ENCODE results near the gene SLC37A3. TPM values are rescaled to one million over a fixed set of nuclear protein-coding genes. Genes with fewer than 3 reads are reported as not detected.
"Not testable (repeated sequence)": the region's sequence is repeated elsewhere in the genome, so short reads cannot be mapped to it uniquely, and the experiment has no call there.

Gene SLC37A3
- total RNA-seq, 1 donor from 2014 or later, result 169 TPM

- no peaks in the 10 kb centered on the region for H3K27me3 Mint-ChIP-seq (ENCODE audit: insufficient read depth)
Measured at GRCh38 chr7:140358412-140359051, 39.8 kb downstream of the SLC37A3 start.

GRCh38 chr7:140358024-140358411, 40.3 kb downstream of the SLC37A3 start:
- Mint-ChIP-seq H3K4me1 (ENCODE audit: low read depth) (peaks cover 30% of the 10 kb centered on the region), H3K4me3 (peak overlapping the region; percentile 63), H3K36me3 (ENCODE audit: low read depth) (peaks cover 46% of the 10 kb centered on the region), H3K27me3 (ENCODE audit: insufficient read depth) (no peaks in the 10 kb centered on the region), H3K27ac (peak overlapping the region; percentile 98), H3K9me3 (no peaks in the 10 kb centered on the region)
- intact Hi-C loops (cut with micrococcal nuclease), result loop anchor here (1.0 to 2.0 kb wide), 4 partner anchors 18 to 121 kb away; partner anchors contain the start of gene MKRN1
- DNase-seq (ENCODE audit: low spot score), result no peak

More at GRCh38 chr7:140358412-140359051, 39.8 kb downstream of the SLC37A3 start:
- peak overlapping the region; percentile 98 for H3K27ac Mint-ChIP-seq
- H3K4me3 Mint-ChIP-seq, result peak overlapping the region; percentile 63
- H3K4me1 Mint-ChIP-seq (ENCODE audit: low read depth), result peaks cover 30% of the 10 kb centered on the region
- H3K36me3 Mint-ChIP-seq (ENCODE audit: low read depth), result peaks cover 43% of the 10 kb centered on the region
- intact Hi-C loops (cut with micrococcal nuclease), result loop anchor here (1.0 to 2.0 kb wide), 4 partner anchors 18 to 120 kb away; partner anchors contain the start of gene MKRN1
- no peaks in the 10 kb centered on the region for H3K9me3 Mint-ChIP-seq
- DNase-seq (ENCODE audit: low spot score), result peak; percentile 9

- Mint-ChIP-seq H3K36me3 (ENCODE audit: low read depth) (peaks cover 69% of the 10 kb centered on the region), H3K27ac (no peak overlapping the region)
Measured at GRCh38 chr7:140350056-140350455, 48.3 kb downstream of the SLC37A3 start.

GRCh38 chr7:140349144-140349771, 49.1 kb downstream of the SLC37A3 start:
- Mint-ChIP-seq H3K27me3 (ENCODE audit: insufficient read depth) (no peaks in the 10 kb centered on the region), H3K27ac (peak overlapping the region; percentile 85), H3K4me1 (ENCODE audit: low read depth) (peaks cover 28% of the 10 kb centered on the region), H3K36me3 (ENCODE audit: low read depth) (peaks cover 64% of the 10 kb centered on the region), H3K9me3 (no peaks in the 10 kb centered on the region), H3K4me3 (no peak overlapping the region)
- intact Hi-C loops (cut with micrococcal nuclease), result no loop called here
- DNase-seq (ENCODE audit: low spot score), result no peak

More at GRCh38 chr7:140350056-140350455, 48.3 kb downstream of the SLC37A3 start:
- no peak for DNase-seq (ENCODE audit: low spot score)
- Mint-ChIP-seq H3K9me3 (no peaks in the 10 kb centered on the region), H3K4me3 (no peak overlapping the region), H3K4me1 (ENCODE audit: low read depth) (peaks cover 28% of the 10 kb centered on the region), H3K27me3 (ENCODE audit: insufficient read depth) (no peaks in the 10 kb centered on the region)
- intact Hi-C loops (cut with micrococcal nuclease), result no loop called here

GRCh38 chr7:140348161-140348849, 50.0 kb downstream of the SLC37A3 start:
- Mint-ChIP-seq H3K27ac (peak overlapping the region; percentile 18), H3K36me3 (ENCODE audit: low read depth) (peaks cover 64% of the 10 kb centered on the region), H3K4me3 (no peak overlapping the region), H3K9me3 (no peaks in the 10 kb centered on the region), H3K4me1 (ENCODE audit: low read depth) (peaks cover 28% of the 10 kb centered on the region), H3K27me3 (ENCODE audit: insufficient read depth) (no peaks in the 10 kb centered on the region)
- intact Hi-C loops (cut with micrococcal nuclease), result no loop called here
- no peak for DNase-seq (ENCODE audit: low spot score)

- peaks cover 66% of the 10 kb centered on the region for H3K36me3 Mint-ChIP-seq (ENCODE audit: low read depth)
- intact Hi-C loops (cut with micrococcal nuclease), result no loop called here
- no peak for DNase-seq (ENCODE audit: low spot score)
- H3K4me3 Mint-ChIP-seq, result no peak overlapping the region
- no peaks in the 10 kb centered on the region for H3K9me3 Mint-ChIP-seq
- H3K27ac Mint-ChIP-seq, result no peak overlapping the region
- peaks cover 33% of the 10 kb centered on the region for H3K4me1 Mint-ChIP-seq (ENCODE audit: low read depth)
- H3K27me3 Mint-ChIP-seq (ENCODE audit: insufficient read depth), result no peaks in the 10 kb centered on the region
Measured at GRCh38 chr7:140347218-140347617, 51.1 kb downstream of the SLC37A3 start.

- Mint-ChIP-seq H3K36me3 (ENCODE audit: low read depth) (peaks cover 66% of the 10 kb centered on the region), H3K27ac (peak overlapping the region; percentile 29), H3K4me1 (ENCODE audit: low read depth) (peaks cover 26% of the 10 kb centered on the region), H3K4me3 (no peak overlapping the region), H3K9me3 (no peaks in the 10 kb centered on the region), H3K27me3 (ENCODE audit: insufficient read depth) (no peaks in the 10 kb centered on the region)
- no peak for DNase-seq (ENCODE audit: low spot score)
- intact Hi-C loops (cut with micrococcal nuclease), result no loop called here
Measured at GRCh38 chr7:140345426-140345825, 52.9 kb downstream of the SLC37A3 start.

GRCh38 chr7:140342727-140343514, 55.4 kb downstream of the SLC37A3 start:
- Mint-ChIP-seq H3K27me3 (ENCODE audit: insufficient read depth) (no peaks in the 10 kb centered on the region), H3K9me3 (no peaks in the 10 kb centered on the region), H3K36me3 (ENCODE audit: low read depth) (peaks cover 57% of the 10 kb centered on the region), H3K4me3 (no peak overlapping the region), H3K4me1 (ENCODE audit: low read depth) (peaks cover 6% of the 10 kb centered on the region), H3K27ac (no peak overlapping the region)
- intact Hi-C loops (cut with micrococcal nuclease), result no loop called here
- no peak for DNase-seq (ENCODE audit: low spot score)

GRCh38 chr7:140338959-140339358, 59.4 kb downstream of the SLC37A3 start:
- Mint-ChIP-seq H3K4me1 (ENCODE audit: low read depth) (peaks cover 15% of the 10 kb centered on the region), H3K27ac (peak overlapping the region; percentile 10), H3K36me3 (ENCODE audit: low read depth) (peaks cover 62% of the 10 kb centered on the region)
- DNase-seq (ENCODE audit: low spot score); intact Hi-C loops (cut with micrococcal nuclease); H3K4me3 Mint-ChIP-seq; H3K27me3 Mint-ChIP-seq (ENCODE audit: insufficient read depth); H3K9me3 Mint-ChIP-seq: not testable (repeated sequence)

- Mint-ChIP-seq H3K9me3 (no peaks in the 10 kb centered on the region), H3K27me3 (ENCODE audit: insufficient read depth) (no peaks in the 10 kb centered on the region)
Measured at GRCh38 chr7:140334341-140335057, 63.8 kb downstream of the SLC37A3 start.

GRCh38 chr7:140333686-140334085, 64.6 kb downstream of the SLC37A3 start:
- Mint-ChIP-seq H3K36me3 (ENCODE audit: low read depth) (peaks cover 46% of the 10 kb centered on the region), H3K4me3 (no peak overlapping the region), H3K27ac (no peak overlapping the region), H3K9me3 (no peaks in the 10 kb centered on the region), H3K27me3 (ENCODE audit: insufficient read depth) (no peaks in the 10 kb centered on the region), H3K4me1 (ENCODE audit: low read depth) (peaks cover 9% of the 10 kb centered on the region)
- intact Hi-C loops (cut with micrococcal nuclease), result no loop called here
- no peak for DNase-seq (ENCODE audit: low spot score)

More at GRCh38 chr7:140334341-140335057, 63.8 kb downstream of the SLC37A3 start:
- peaks cover 9% of the 10 kb centered on the region for H3K4me1 Mint-ChIP-seq (ENCODE audit: low read depth)
- peaks cover 49% of the 10 kb centered on the region for H3K36me3 Mint-ChIP-seq (ENCODE audit: low read depth)
- no peak overlapping the region for H3K4me3 Mint-ChIP-seq
- DNase-seq (ENCODE audit: low spot score), result no peak
- intact Hi-C loops (cut with micrococcal nuclease), result no loop called here
- no peak overlapping the region for H3K27ac Mint-ChIP-seq

GRCh38 chr7:140333223-140333622, 65.1 kb downstream of the SLC37A3 start:
- Mint-ChIP-seq H3K27me3 (ENCODE audit: insufficient read depth) (no peaks in the 10 kb centered on the region), H3K4me3 (no peak overlapping the region), H3K36me3 (ENCODE audit: low read depth) (peaks cover 45% of the 10 kb centered on the region), H3K27ac (no peak overlapping the region), H3K9me3 (no peaks in the 10 kb centered on the region), H3K4me1 (ENCODE audit: low read depth) (peaks cover 9% of the 10 kb centered on the region)
- intact Hi-C loops (cut with micrococcal nuclease), result no loop called here
- no peak for DNase-seq (ENCODE audit: low spot score)
